ENCODE measurements around the gene HMG20A.

The HMG20A gene

DNA sequence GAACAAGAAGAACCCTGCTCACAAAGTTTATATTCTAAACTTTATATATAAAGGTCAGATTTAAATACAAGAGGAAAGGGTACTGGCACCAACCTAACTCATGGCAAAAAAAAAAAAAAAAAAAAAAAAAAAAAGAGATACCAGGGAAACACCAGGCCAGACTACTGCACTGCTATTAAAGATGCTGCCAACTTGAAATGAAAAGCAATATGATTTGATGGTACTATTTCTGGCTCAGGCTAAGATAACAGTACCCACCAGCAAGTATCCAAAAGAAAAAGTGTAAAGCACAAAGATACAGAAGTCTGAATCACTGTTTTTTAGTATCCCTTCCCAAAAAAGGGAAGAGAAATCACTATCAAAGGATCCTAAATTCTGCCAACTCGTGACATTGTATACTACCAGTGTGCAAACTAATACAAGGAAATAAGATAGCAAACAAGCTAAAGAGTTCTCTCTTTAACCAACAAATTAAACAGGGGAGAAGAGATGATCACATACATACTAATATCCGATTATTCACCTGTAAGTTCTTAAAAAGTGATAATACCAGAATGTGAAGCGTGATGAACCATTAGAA lies 29.2 kb upstream of the HMG20A start:
- peaks cover 7% of the 10 kb centered on the region for H3K4me1 Mint-ChIP-seq
- TF ChIP-seq, protein P1, sequence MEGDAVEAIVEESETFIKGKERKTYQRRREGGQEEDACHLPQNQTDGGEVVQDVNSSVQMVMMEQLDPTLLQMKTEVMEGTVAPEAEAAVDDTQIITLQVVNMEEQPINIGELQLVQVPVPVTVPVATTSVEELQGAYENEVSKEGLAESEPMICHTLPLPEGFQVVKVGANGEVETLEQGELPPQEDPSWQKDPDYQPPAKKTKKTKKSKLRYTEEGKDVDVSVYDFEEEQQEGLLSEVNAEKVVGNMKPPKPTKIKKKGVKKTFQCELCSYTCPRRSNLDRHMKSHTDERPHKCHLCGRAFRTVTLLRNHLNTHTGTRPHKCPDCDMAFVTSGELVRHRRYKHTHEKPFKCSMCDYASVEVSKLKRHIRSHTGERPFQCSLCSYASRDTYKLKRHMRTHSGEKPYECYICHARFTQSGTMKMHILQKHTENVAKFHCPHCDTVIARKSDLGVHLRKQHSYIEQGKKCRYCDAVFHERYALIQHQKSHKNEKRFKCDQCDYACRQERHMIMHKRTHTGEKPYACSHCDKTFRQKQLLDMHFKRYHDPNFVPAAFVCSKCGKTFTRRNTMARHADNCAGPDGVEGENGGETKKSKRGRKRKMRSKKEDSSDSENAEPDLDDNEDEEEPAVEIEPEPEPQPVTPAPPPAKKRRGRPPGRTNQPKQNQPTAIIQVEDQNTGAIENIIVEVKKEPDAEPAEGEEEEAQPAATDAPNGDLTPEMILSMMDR (IDR thresholded peaks at IDR 0.05; ENCODE audit: unreplicated experiment in 3 of 3) = no peak
- H3K9me3 Mint-ChIP-seq = peaks cover 21% of the 10 kb centered on the region

DNA sequence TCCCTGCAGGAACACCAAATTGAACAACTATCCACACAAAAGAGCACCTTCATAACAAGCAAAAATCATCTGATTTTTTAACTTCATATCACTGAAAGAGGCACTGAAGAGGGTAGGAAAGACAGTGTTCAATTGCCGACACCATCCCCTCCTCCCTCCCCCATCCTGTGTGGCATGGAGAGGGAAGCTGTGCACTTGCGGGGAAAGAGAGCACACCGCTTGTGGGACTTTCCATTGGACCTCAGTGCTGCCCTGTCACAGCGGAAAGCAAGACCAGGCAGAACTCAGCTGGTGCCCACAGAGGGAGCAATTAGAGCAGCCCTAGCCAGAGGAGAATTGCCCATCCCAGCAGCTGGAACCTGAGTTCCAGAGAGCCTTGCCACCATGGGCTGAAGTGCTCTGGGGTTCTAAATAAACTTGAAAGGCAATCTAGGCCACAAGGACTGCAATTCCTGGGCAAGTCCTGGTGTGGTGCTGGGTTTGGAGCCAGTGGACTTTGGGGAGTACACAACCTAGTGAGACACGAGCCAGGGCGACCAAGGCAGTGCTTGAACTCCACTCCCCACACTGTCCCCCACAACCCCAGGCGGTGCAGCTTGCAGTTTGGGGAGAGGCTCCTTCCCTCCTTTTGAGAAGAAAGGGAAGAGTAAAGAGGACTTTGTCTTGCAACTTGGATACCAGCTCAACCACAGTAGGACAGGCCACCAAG lies 27.8 kb upstream of the HMG20A start:
- Mint-ChIP-seq H3K4me3 (no peak overlapping the region), H3K4me1 (no peaks in the 10 kb centered on the region), H3K27ac (no peak overlapping the region), H3K9me3 (peaks cover 32% of the 10 kb centered on the region), H3K27me3 (ENCODE audit: low read depth) (no peaks in the 10 kb centered on the region), H3K36me3 (ENCODE audit: low read depth) (peaks cover 27% of the 10 kb centered on the region)
- TF ChIP-seq, protein P1 (IDR thresholded peaks at IDR 0.05; ENCODE audit: unreplicated experiment in 3 of 3) = no peak

More for the DNA sequence above, 29.2 kb upstream of the HMG20A start:
- H3K4me3 Mint-ChIP-seq = no peak overlapping the region
- H3K27me3 Mint-ChIP-seq (ENCODE audit: low read depth) = no peaks in the 10 kb centered on the region
- H3K36me3 Mint-ChIP-seq (ENCODE audit: low read depth) = peaks cover 20% of the 10 kb centered on the region
- H3K27ac Mint-ChIP-seq = no peak overlapping the region

DNA sequence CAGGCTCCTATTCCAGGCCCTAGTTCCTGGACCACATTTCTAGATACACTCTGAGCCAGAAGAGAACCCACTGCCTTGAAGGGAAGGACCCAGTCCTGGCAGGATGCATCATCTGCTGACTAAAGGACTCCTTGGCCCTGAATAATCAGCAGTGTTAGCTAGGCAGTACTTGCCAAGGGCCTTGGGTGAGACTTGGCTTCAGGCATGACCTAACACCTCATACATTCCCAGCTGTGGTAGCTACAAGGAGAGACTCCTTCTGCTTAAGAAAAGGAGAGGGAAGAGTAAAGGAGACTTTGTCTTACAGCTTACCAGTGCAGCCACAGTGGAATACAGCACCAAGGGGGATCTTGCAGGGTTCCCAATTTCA lies 27.2 kb upstream of the HMG20A start:
- Mint-ChIP-seq H3K36me3 (ENCODE audit: low read depth) (peaks cover 32% of the 10 kb centered on the region), H3K27me3 (ENCODE audit: low read depth) (no peaks in the 10 kb centered on the region), H3K27ac (no peak overlapping the region), H3K4me1 (no peaks in the 10 kb centered on the region), H3K4me3 (no peak overlapping the region), H3K9me3 (peaks cover 37% of the 10 kb centered on the region)
- TF ChIP-seq, protein P1 (IDR thresholded peaks at IDR 0.05; ENCODE audit: unreplicated experiment in 3 of 3) = no peak

DNA sequence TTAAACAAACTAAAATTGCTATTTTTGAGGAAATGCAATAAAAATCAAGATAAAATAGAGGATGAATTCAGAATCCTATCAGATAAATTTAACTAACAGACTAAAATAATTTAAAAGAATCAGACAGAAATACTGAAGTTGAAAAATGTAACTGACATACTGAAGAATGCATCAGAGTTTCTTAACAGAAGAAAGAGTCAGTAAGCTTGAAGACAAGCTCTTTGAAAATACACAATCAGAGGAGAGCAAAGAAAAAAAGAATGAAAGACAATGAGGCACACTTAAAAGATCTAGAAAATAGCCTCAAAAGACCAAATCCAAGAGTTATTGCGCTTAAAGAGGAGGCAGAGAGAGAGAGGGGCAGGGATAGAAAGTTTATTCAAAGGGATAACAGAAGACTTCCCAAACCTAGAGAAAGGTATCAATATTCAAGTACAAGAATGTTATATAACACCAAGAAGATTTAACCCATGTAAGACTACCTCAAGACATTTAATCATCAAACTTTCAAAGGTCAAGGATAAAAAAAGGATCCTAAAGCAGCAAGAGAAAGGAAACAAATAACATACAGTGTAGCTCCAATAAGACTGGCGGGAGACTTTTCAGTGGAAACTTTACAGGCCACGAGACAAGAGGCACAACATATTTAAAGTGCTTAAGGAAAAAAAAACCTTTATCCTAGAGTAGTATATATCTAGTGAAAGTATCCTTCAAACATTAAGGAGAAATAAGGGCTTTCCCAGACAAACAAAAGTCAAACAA lies 25.5 kb upstream of the HMG20A start:
- H3K9me3 Mint-ChIP-seq = peaks cover 53% of the 10 kb centered on the region
- no peaks in the 10 kb centered on the region for H3K4me1 Mint-ChIP-seq
- H3K4me3 Mint-ChIP-seq = no peak overlapping the region
- peaks cover 48% of the 10 kb centered on the region for H3K36me3 Mint-ChIP-seq (ENCODE audit: low read depth)
- TF ChIP-seq, protein P1 (IDR thresholded peaks at IDR 0.05; ENCODE audit: unreplicated experiment in 3 of 3) = no peak
- no peaks in the 10 kb centered on the region for H3K27me3 Mint-ChIP-seq (ENCODE audit: low read depth)
- no peak overlapping the region for H3K27ac Mint-ChIP-seq

DNA sequence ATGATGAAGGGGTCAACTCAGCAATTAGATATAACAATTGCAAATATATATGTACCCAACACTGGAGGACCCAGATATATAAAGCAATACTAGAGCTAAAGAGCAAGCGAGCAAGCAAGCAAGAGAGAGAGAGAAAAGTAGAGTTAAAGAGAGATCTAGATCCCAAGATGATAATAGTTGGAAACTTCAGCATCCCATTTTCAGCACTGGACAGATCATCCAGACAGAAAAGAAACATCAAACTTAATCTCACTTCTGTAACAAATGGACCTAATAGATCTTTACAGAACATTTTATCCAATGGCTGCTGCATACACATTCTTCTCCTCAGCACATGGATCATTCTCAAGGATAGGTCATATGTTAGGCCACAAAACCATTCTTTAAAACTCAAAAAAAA lies 24.0 kb upstream of the HMG20A start:
- no peak overlapping the region for H3K27ac Mint-ChIP-seq
- no peaks in the 10 kb centered on the region for H3K27me3 Mint-ChIP-seq (ENCODE audit: low read depth)
- peaks cover 61% of the 10 kb centered on the region for H3K9me3 Mint-ChIP-seq
- no peaks in the 10 kb centered on the region for H3K4me1 Mint-ChIP-seq
- TF ChIP-seq, protein P1 (IDR thresholded peaks at IDR 0.05; ENCODE audit: unreplicated experiment in 3 of 3) = no peak
- H3K4me3 Mint-ChIP-seq = no peak overlapping the region
- H3K36me3 Mint-ChIP-seq (ENCODE audit: low read depth) = peaks cover 54% of the 10 kb centered on the region

All from nephron (organoid).